Prostate gland (tissue), 2 donors: ENCODE data around the gene LONP2.

Experiments used
- POLR2A ChIP-seq: fragments of 450-650 bp; IDR thresholded peaks from one replicate; pipeline ENCODE4 v1.6.1; 2016; ENCODE audit warnings: antibody characterized with exemption, mild to moderate bottlenecking
- POLR2AphosphoS5 ChIP-seq: sonication (generic); formaldehyde crosslinking; IDR thresholded peaks from one replicate; pipeline ENCODE4 v1.6.1; 2017; ENCODE audit warnings: antibody characterized with exemption
- TF ChIP-seq, protein P1 (sequence below), 4 experiments: fragments of 200-600 bp in 2 of 4; fragments of 450-650 bp in 2 of 4; sonication (generic) in 2 of 4; IDR thresholded peaks; 1 replicate in 3 of 4; 2 replicates in 1 of 4; pipeline ENCODE4 v1.5.1; 2016 to 2019; ENCODE audit warnings: antibody characterized with exemption in 4 of 4, mild to moderate bottlenecking in 2 of 4, moderate library complexity in 2 of 4

DNA sequence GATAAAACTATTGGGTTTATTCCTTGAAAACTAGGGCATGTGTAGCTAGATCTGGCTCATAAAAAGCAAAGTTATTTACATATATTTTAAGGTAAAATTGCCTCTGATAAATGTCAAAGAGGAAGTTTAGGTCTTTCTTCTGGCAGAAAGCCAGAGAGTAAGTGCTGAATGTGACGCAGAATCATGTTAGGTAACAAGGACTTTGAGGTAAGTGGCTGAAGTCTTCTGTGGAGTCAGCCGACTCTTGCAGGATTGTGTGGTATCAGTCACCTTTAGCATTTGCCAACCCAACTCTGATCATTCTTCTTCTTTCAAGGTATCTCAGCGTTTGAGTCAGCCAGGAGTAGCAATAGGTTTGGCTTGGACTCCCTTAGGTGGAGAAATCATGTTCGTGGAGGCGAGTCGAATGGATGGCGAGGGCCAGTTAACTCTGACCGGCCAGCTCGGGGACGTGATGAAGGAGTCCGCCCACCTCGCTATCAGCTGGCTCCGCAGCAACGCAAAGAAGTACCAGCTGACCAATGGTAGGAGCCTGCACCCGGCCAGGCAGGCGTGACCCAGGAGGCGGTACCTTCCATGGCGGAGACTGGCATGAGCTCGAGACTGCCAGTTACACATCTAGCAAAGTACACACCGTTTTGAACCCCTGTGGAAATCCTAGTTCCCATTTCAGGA lies 103.2 kb downstream of the LONP2 start:
- TF ChIP-seq, protein P1, sequence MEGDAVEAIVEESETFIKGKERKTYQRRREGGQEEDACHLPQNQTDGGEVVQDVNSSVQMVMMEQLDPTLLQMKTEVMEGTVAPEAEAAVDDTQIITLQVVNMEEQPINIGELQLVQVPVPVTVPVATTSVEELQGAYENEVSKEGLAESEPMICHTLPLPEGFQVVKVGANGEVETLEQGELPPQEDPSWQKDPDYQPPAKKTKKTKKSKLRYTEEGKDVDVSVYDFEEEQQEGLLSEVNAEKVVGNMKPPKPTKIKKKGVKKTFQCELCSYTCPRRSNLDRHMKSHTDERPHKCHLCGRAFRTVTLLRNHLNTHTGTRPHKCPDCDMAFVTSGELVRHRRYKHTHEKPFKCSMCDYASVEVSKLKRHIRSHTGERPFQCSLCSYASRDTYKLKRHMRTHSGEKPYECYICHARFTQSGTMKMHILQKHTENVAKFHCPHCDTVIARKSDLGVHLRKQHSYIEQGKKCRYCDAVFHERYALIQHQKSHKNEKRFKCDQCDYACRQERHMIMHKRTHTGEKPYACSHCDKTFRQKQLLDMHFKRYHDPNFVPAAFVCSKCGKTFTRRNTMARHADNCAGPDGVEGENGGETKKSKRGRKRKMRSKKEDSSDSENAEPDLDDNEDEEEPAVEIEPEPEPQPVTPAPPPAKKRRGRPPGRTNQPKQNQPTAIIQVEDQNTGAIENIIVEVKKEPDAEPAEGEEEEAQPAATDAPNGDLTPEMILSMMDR (IDR thresholded peaks at IDR 0.05): no peak
- TF ChIP-seq POLR2A: no peak
- TF ChIP-seq POLR2AphosphoS5: no peak
